Activated CD4-positive, alpha-beta T cell treated with anti-CD3 and anti-CD28 coated beads, Interleukin-2, amount 50 U/mL, for 16 hours (primary cell): ENCODE data around the gene FIGLA.

Experiments
- DNase-seq: peaks from one replicate; pipeline ENCODE4 v3.0.0-alpha.2; 2020

The FIGLA gene

GRCh38 chr2:70790136-70790828 is at the start of gene FIGLA:
TSS of gene FIGLA (minus strand) at chr2:70790643. CDS start at chr2:70790638, 5 bp downstream.
- DNase-seq = no peak

- no peak for DNase-seq
Measured at GRCh38 chr2:70837980-70838925, 47.8 kb upstream of the FIGLA start.

GRCh38 chr2:70835643-70836042 is 45.2 kb upstream of the FIGLA start, which contains the start of gene CD207:
TSS of gene CD207 (minus strand) at chr2:70835816. CDS start at chr2:70835776, 40 bp downstream.
- no peak for DNase-seq

- DNase-seq = no peak
Measured at GRCh38 chr2:70834881-70835280, 44.4 kb upstream of the FIGLA start.

- DNase-seq = no peak
Measured at GRCh38 chr2:70834106-70834505, 43.7 kb upstream of the FIGLA start.

- DNase-seq = no peak
Measured at GRCh38 chr2:70833246-70833645, 42.8 kb upstream of the FIGLA start.

GRCh38 chr2:70832386-70832785 is 41.9 kb upstream of the FIGLA start:
- no peak for DNase-seq

GRCh38 chr2:70831861-70832260 is 41.4 kb upstream of the FIGLA start:
- DNase-seq = no peak

- no peak for DNase-seq
Measured at GRCh38 chr2:70830366-70830765, 39.9 kb upstream of the FIGLA start.

GRCh38 chr2:70829916-70830315 is 39.5 kb upstream of the FIGLA start:
- DNase-seq = no peak

GRCh38 chr2:70828914-70829824 is 38.7 kb upstream of the FIGLA start:
- DNase-seq = no peak

GRCh38 chr2:70828115-70828514 is 37.7 kb upstream of the FIGLA start:
- no peak for DNase-seq

- no peak for DNase-seq
Measured at GRCh38 chr2:70827388-70827787, 36.9 kb upstream of the FIGLA start.

- peak; percentile 50 for DNase-seq
Measured at GRCh38 chr2:70826696-70827350, 36.4 kb upstream of the FIGLA start.

GRCh38 chr2:70823249-70823648 is 32.8 kb upstream of the FIGLA start:
- no peak for DNase-seq

- no peak for DNase-seq
Measured at GRCh38 chr2:70822843-70823242, 32.4 kb upstream of the FIGLA start.

GRCh38 chr2:70820499-70820898 is 30.1 kb upstream of the FIGLA start, which contains the start of gene CLEC4F:
TSS of gene CLEC4F (minus strand) at chr2:70820599. CDS start at chr2:70820523, 76 bp downstream.
- no peak for DNase-seq

GRCh38 chr2:70817284-70817954 is 27.0 kb upstream of the FIGLA start:
- DNase-seq = peak; percentile 78

- no peak for DNase-seq
Measured at GRCh38 chr2:70816726-70817125, 26.3 kb upstream of the FIGLA start.

GRCh38 chr2:70808983-70809958 is 18.8 kb upstream of the FIGLA start:
- no peak for DNase-seq

- DNase-seq = no peak
Measured at GRCh38 chr2:70807828-70808118, 17.3 kb upstream of the FIGLA start.
